Activated CD8-positive, alpha-beta memory T cell treated with anti-CD3 and anti-CD28 coated beads for 48 hours (primary cell): Measurements from ENCODE around the gene COIL.
A peak's percentile ranks its signal among the peaks of the same experiment; 100 is the strongest.
"Not testable (repeated sequence)": the region's sequence is repeated elsewhere in the genome, so short reads cannot be mapped to it uniquely, and the experiment has no call there.

ENCODE experiments used
- DNase-seq, 3 experiments: peaks; one replicate each; pipeline ENCODE4 v3.0.0-alpha.2; 2020; ENCODE audit warnings: low read depth in 2 of 3, low spot score in 2 of 3

The COIL gene

DNA sequence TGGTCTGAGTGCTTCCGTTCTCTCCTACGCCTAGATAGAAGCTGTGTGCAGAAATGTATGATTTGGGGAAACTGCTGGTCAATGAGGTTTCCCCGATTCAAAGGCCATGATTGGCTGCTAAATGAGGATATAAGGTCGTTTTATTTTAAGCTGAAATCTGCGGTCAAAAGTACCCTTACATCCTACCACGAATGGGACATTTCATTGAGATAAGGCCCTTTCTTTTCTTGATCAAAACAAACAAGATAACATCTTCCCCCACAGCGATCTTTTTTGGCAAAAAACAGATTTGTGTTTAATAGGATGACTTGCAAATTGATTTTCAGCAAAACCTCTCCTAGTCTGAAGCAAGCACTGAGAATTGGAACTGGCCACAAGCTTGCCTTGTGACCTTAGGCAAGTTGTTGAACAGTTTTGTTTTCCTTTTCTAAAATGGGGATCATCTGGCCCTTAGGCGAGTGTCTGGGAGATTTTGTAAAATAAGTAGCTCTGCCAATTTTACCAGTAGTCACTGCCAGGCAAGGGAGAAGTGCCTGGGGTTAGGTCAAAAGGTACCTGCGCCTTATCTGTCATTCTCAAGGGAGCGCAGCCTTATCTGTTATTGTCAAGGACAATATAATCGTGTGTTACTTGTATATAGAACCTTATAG lies 17.7 kb upstream of the COIL start:
- no peak for DNase-seq

DNA sequence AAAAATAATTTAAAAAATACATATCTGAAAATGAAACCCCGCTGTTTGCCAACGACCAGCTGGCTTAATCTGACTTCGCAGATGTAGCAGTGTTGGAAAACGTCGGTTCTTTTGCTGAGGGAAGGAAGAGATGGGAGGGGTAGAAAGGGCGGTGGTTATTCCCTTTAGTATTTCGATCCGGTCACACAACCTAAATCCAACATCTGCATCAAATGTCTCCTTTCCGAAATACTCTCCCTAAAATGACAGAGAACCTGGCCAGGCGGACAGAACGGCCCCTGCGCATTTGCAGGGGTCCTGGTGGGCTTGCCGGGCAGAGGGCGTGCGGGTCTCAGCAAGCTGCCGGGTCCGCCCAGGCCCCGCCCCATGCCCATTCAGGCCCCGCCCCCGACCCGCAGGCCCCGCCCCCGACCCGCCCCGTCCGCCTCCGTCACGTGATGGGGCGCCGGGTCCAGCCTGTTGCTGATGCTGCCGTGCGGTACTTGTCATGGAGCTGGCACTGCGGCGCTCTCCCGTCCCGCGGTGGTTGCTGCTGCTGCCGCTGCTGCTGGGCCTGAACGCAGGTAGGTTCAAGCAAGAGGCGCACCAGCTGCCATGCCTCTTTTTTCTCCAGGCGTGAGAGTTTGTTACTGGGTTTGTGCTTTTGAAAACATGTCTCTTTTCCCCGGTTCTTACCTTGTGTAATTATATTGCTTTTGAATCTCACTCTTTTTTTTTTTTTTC lies 17.0 kb upstream of the COIL start, which contains the start of gene SCPEP1:
SCPEP1 (plus strand) TSS at position 459 of the 723 bp plus-strand sequence; CDS start at position 488, 29 bp downstream.
- peak; percentile 61 to 71 (median 65) for DNase-seq

DNA sequence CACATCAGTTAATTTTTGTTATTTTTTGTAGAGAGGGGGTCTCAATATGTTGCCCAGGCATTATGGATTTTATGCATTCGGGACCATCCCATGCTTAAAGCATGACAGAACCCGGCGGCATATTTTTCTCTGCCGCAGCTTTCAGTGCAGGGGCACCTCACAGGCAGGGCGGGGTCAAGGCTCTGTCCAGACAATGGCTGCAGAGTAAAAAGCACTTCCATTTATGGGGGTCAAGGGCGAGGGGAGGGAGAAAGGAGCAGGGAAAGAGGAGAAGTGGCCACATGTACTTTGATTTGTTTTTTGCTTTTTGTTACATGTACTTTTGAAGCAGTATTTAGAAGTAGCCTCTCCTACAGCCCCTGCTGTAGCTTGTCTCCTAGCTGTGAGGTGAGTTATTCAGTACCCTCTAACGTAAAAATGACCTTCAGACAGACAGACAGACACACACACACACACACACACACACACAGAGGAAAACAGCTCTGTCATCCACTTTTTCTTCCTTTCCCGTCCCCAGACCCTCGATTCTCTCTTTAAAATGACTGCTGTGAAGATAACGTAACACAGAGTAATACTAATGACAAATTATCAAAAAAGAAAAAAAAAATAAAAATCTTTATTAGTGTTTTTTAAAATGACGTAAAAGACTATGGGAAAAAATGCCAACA lies 16.2 kb upstream of the COIL start:
- DNase-seq = no peak

DNA sequence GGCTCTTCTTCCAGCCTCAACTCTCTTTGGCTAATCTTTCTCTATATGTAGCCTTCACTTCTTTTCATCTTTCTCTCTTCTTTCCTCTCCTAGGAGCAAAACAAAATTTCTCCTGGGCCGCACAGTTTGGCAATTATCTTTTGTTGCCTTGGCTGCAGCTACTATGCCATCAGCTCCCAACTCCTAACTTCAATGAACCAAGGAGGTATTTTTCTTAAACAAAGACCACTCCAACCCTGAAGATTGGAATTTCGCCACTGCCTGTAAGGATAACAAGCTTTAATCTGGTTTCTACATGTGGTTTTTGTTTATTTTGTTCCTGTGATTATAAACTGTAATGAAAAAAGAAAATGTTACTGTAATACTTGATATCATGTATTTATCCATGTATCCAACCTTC lies 14.8 kb upstream of the COIL start:
- no peak for DNase-seq

DNA sequence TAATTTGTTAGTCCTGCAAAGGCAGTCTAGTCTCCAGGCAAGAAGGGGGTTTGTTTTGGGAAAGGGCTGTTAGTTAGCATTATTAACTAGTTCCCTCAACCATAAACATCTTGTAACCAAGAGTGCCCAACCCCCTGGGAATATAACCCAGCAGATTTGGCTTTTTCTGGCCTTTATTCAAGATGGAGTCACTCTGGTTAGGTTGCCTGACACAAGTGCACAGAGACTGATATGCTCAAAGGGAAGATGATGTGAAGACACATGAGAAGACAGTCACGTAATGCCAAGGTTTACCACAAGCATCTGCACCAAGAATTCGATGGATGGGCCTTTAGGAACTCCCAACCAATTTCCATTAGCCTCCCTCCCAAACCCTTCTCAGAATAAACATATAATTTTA lies 13.2 kb upstream of the COIL start:
- DNase-seq = no peak

DNA sequence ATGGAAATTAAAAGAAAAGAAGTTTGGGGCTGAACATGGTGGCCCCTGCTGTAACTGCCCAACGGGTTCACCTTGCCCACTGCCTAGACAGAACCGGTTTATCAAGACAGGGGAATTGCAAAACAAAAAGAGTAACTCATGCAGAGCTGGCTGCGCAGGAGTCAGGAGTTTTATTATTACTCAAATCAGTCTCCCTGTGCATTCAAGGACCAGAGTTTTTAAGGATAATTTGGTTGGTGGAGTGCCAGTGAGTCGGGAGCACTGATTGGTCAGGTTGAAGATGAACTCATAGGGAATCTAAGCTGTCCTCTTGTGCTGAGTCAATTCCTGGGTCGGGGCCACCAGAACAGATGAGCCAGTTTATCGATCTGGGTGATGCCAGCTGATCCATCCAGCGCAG lies 12.7 kb upstream of the COIL start:
- DNase-seq = no peak

DNA sequence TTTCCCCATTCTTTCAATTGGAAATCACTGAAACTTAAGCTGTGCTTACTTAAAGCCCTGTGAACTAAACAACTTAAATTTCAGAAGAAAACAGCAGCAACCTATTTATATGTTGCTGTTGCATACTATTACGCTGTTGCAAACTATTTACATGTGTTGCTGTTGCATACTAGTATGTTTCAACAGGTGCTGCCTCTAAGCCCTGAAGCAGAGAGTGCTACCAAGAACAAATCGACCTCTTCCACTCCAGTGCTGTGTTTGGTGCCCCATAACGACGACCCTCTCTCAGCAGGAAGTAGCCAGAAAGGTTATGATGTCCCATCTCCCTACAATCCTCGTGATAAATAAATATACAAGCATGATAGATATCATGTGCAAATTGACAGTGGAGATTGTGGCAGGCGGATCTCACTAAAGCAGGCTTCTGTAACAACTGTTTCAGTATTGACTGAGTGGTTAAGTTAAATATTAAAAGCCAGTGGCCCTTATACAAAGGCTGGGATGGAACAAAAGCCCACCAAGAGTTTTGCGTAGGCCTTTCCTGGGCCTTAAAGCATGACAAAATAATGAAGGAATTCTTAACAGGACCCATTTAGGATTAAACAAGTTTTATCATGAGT lies 11.4 kb upstream of the COIL start:
- DNase-seq = no peak

DNA sequence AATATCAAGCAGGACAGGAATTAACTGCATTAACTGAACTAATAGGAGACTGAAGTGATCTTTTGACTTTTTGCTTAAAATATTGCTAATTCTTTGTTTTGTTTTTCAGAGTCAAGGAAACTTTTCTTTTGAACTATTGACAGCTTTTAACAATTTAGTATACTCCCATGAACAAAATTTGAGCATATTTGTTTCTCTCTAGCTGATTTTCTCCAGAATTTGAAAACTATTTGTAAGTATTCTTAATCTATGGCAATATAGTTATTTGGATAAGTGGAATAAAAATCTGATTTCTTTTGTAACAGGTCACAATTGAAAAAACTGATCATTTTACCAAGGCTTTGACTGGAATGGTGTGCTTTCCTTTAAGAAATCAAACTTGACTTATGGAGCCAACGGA lies 10.1 kb upstream of the COIL start:
- no peak for DNase-seq

DNA sequence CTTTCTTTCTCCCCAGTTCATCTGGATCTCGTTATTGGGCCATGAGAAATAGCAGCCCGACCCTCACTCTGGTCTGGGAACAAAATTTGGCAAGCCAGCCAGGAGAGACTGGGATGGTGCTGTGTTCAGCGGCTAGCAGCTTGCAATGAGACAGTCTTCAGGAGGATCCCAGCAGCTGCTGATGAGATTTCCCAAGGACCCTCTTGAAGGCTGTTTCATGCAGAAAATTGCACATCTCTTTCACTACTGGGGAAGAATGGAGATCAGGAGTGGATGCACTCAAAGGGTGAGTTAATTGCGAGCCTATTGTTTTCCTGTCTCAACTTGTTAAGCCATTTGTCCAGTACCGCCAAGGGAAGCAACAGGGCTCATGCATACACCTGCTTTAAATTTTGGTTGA lies 5.5 kb upstream of the COIL start:
- no peak for DNase-seq

DNA sequence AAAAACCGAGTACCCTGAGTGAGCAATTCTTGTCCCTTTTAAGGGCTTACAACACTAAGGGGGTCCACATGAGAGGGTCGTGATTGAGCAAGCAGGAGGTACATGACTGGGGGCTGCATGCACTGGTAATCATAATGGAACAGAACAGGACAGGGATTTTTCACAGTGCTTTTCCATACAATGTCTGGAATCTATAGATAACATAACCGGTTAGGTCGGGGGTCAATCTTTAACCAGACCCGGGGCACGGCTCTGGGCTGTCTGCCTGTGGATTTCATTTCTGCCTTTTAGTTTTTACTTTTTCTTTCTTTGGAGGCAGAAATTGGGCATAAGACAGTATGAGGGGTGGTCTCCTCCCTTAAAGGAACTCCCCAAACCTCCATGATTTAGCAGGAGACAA lies 4.8 kb upstream of the COIL start:
- not testable (repeated sequence) for DNase-seq

DNA sequence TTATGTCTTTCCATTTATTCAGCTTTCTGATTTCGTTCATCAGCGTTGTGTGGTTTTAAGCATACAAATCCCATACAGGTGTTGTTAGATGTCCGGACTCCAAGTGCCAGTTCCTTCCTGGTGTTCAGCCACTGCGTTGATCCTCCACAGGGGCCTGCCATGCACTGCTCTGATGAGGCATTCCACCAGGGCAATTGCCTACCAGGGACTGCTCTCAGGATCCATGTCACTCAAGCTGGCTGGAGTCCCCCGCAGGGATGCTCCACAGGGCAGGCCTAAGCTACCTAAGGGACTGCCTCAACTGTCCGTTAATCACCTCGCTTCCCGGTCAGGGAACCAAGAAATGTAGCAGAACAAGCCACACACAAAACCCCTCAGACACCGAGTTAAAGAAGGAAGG lies 4.4 kb upstream of the COIL start:
- not testable (repeated sequence) for DNase-seq

DNA sequence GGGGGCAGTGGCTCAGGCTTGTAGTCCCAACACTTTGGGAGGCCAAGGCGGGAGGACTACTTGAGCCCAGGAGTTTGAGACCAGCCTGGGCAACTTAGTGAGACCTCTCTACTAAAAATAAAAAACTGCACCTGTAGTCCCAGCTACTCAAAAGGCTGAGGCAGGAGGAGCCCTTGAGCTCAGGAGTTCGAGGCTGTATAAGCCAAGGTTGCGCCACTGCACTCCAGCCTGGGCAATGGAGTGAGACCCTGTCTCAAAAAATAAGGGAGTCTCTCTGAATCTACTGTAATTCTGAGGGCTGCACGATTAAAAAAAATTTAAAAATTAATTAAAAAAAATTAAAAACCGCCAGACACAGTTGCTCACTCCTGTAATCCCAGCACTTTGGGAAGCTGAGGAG lies 3.9 kb downstream of the COIL start:
- DNase-seq = no peak

DNA sequence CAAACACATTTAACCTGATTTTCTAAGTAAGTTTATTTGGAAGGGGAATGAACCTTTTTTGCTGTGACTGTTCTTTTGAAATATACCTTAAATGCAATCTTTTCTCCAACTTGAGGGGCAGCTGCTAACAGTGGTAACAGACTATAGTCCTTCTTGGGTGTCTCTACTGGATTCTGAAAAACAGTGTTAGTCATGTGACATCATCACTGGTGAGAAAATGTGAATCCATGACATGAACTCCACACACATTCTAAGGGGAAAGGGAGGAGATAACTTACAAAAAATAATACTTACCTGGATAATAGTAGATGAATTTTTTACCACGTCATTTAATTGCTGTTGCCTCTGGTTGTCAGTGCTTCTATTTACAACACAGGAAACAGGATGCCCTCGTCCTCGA lies 11.3 kb downstream of the COIL start:
- DNase-seq = no peak

DNA sequence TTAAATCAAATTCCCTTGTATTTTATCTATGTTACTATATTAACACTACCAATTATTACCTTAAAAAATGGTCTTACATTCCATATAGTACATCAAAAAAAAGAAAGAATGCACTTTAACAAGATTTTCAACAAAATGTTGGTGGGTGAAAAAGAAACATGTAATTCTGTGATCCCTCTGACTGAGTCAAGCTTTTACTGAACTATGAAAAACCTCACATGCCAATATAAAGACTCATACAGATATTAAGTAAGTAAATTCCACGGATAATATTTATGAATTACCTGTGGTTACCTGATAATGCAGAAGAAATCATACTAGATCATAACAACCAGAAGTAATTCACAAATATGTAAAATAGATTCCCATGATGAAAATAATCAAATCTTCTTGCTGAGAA lies 12.4 kb downstream of the COIL start:
- DNase-seq = no peak

DNA sequence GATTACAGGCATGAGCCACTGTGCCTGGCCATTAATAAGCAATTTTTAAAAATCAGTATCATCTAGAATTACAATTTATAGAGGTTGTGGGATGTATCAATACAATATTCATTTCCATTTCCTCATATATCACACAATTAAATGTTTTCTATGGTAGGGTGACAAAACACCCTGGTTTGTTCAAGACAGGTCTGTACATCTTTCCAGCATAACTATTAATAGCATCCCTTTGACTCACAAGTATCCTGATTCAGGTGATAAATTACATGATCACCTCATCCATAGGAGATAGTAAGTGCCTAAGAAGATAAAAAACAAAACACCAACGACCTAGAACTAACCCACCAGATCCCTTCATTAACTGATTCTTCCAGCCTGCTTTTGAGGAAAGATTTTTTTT lies 13.1 kb downstream of the COIL start:
- no peak for DNase-seq

DNA sequence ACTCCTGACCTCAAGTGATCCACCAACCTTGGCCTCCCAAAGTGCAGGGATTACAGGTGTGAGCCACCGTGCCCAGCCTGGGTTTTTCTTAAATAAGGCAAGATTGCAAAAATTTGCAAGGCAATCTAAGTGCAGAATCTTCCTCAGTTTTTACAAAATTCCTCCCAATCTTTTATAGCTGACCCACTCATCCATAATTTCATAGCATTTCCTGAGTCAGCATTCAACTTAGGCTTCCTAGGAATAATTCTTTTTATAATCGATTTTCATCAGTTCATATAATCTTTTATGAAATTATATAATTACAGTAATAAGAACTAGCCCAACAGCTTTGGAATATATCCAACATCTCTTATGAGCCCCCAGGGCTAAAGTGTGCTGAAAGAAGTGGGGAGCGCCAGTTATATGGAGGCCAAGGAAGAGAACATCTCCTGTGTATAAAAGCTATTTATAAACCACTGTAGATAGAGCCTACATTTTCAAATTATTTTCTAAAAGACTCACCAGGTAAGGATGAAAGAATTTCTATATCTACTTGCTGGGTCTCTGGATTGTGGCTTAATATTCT lies 14.8 kb downstream of the COIL start:
- DNase-seq = no peak

DNA sequence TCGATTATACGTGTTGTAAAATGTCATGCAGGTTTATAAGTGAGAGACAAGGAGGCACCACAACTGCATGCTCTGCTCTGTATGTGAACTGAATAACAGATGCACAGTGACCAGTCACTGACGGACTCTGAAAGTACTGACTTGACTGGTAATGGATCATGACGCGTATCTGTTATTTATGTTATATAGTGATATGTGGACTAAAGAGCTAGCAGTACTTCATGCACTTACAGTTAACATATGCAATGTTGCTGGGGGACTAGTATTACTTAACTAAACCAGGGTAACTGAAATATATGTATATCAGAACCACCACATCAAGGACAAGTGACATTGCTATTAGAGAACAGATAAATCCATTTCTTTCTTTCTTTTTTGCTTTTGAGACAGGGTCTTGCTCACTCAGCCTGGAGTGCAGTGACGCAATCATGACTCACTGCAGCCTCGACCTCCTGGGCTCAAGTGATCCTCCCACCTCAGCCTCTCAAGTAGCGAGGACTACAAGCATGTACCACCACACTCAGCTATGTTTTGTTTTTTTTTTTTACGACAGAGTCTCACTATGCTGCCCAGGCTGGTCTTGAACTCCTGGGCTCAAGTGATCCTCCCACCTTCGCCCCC lies 17.2 kb downstream of the COIL start:
- DNase-seq = no peak

DNA sequence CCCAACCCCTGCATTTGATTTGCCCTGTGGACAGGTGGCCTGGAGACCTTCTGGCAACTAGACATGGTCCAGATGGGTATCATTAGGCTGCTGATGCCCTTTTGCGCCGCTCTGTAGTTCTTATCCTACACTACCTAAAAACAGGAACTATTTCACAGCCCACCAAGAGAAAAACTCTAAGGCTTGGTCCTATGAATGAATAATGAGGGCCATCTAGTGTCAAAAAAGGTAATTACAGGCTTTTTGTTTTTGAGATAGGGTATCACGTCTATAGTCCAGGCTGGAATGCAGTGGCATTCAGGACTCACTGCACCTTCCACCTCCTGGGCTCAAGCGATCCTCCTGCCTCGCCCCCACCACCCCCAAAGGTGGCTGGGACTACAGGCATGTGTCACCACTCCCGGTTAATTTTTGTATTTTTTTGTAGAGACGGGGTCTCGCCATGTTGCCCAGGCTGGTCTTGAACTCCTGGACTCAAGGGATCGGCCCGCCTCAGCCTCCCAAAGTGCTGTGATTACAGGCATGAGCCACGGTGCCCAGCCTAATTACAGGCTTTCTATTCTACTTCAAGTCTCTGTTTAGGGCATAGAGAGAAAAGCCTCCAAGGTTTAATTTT lies 20.9 kb downstream of the COIL start:
- no peak for DNase-seq

DNA sequence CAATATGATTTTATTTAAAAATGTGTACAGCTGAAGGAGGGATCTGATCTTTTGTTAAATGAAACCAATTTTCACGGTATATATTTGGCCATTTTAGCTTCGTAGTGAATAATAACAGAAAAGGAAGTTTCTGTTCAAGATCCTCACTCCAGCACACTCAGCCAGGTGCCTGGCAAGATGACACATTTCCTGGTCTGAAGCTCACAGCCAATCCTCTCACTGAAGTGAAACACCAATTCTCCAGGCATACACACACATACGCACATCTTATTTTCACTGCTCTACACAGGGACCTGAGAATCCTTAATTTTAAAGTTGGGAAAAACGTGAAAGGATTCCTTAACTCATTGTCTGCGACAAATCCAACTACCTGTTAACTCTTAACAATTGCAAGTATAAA lies 22.6 kb downstream of the COIL start:
- not testable (repeated sequence) for DNase-seq

DNA sequence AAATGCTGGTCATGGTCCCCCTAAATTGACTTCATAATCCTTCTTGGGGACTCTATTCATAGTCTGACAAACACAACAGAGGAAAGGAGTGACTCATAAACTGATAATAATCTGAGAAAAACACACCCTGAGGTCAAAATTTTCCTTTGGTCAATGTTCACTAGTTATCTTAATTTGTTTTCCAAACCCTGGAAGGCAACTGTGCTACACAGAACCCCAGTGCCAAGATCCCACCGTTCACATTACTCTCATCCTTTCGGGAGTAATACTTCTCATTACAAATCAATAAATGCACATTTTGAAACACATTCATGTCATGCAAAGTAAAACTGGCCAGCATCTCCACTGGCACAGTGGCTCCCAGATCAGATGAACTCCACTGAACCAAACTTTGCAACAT lies 23.2 kb downstream of the COIL start:
- no peak for DNase-seq
